ENCODE data around the gene RAB7B.
A peak's percentile ranks its signal among the peaks of the same experiment; 100 is the strongest.

The RAB7B gene

GRCh38 chr1:205963352-205964155, 39.6 kb downstream of the RAB7B start:
- H3K4me3 Mint-ChIP-seq, result no peak overlapping the region
- H3K27ac Mint-ChIP-seq, result peak overlapping the region; percentile 62
- H3K27me3 Mint-ChIP-seq (ENCODE audit: low read depth), result peaks cover 9% of the 10 kb centered on the region
- peaks cover 17% of the 10 kb centered on the region for H3K4me1 Mint-ChIP-seq (ENCODE audit: low read depth)
- H3K36me3 Mint-ChIP-seq (ENCODE audit: low read depth), result no peaks in the 10 kb centered on the region
- H3K9me3 Mint-ChIP-seq, result no peaks in the 10 kb centered on the region

- Mint-ChIP-seq H3K27ac (peak overlapping the region; percentile 36), H3K4me1 (ENCODE audit: low read depth) (peaks cover 17% of the 10 kb centered on the region), H3K4me3 (no peak overlapping the region), H3K27me3 (ENCODE audit: low read depth) (peaks cover 9% of the 10 kb centered on the region), H3K36me3 (ENCODE audit: low read depth) (no peaks in the 10 kb centered on the region), H3K9me3 (no peaks in the 10 kb centered on the region)
Observed at GRCh38 chr1:205962821-205963221, 40.4 kb downstream of the RAB7B start.

DNA sequence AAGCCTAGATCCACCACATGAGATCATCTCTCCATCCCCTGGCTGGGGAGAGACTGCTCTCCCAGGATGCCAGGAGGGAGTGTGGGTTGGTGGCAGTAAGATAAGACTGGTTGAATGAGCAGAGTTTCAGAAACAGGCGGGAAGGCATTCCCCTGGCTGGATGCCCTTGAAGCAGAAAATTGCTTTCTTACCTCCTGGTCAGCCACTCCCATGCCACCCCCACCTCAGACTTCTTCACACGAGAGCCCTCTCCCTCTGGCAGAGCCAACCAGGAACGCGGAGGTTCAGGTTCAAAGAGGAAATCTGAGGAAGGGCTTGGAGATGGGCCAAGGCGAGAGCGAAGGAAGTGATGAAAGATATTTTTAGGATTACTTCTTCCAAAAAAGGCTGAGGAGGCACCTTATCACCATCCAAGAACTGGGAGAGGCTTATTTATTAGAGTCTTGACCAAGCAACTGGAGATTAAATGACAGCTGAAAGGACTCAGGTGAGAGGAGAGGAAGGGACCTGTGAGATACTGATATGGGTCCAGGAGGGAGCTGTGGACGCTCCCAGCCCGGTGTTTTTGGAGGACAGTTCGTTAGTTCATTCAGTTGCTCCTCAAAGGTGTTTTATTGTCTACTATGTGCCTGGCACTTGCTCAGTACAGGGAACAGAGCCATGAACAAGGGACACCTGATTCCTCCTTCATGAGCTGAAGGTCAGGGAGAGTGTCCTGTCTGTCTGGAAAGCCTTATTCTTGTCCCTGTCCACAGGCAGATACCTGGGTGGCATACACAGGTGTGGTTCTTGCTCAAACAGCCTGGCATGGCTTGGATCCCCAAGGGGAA, 41.0 kb downstream of the RAB7B start:
- H3K4me3 Mint-ChIP-seq, result no peak overlapping the region
- no peaks in the 10 kb centered on the region for H3K36me3 Mint-ChIP-seq (ENCODE audit: low read depth)
- H3K27me3 Mint-ChIP-seq (ENCODE audit: low read depth), result peaks cover 12% of the 10 kb centered on the region
- peaks cover 17% of the 10 kb centered on the region for H3K4me1 Mint-ChIP-seq (ENCODE audit: low read depth)
- H3K9me3 Mint-ChIP-seq, result no peaks in the 10 kb centered on the region
- peak overlapping the region; percentile 36 for H3K27ac Mint-ChIP-seq

DNA sequence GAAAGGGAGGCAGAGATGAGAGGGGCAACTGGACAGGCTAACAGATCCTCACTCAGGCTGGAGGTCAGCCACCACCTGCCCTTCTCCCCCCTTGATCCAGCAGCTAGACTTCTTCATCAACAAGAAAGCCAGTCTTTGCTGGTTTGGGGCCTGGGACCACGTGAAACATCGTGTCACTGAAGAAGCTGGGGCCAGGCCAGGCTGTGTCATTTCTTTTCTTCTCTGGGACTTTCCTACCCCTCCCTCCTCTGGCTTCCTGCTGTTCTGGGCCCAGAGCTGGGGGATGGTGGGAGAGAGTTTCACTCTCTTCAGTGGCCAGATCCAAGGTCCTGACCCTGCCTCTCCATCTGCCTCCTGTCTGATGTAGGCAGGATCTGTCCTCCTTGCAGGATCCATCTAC, 41.8 kb downstream of the RAB7B start:
- Mint-ChIP-seq H3K4me3 (no peak overlapping the region), H3K27ac (peak overlapping the region; percentile 88), H3K4me1 (ENCODE audit: low read depth) (peaks cover 17% of the 10 kb centered on the region), H3K36me3 (ENCODE audit: low read depth) (no peaks in the 10 kb centered on the region), H3K9me3 (no peaks in the 10 kb centered on the region), H3K27me3 (ENCODE audit: low read depth) (peaks cover 19% of the 10 kb centered on the region)

DNA sequence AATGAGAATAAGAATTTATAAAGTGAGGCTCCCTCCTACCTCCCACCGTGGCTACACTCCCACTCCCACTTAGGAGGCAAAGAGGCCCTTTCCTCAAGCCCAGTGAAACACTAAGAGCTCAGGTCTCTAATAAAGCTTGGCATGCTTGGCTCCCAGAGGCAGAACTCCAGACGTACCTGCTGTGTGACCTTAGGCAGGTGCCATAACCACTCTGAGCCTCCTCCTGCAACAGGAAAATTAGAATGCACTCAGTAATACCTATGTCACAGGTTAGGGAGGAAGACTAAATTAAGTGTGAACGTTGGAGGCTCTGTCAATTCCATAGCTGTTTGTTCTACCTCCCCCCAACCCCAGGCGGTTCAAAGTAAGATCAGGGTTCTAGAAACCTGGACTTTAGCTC, 43.4 kb downstream of the RAB7B start:
- Mint-ChIP-seq H3K4me1 (ENCODE audit: low read depth) (peaks cover 17% of the 10 kb centered on the region), H3K27ac (no peak overlapping the region), H3K4me3 (no peak overlapping the region), H3K36me3 (ENCODE audit: low read depth) (no peaks in the 10 kb centered on the region), H3K27me3 (ENCODE audit: low read depth) (peaks cover 29% of the 10 kb centered on the region), H3K9me3 (no peaks in the 10 kb centered on the region)

DNA sequence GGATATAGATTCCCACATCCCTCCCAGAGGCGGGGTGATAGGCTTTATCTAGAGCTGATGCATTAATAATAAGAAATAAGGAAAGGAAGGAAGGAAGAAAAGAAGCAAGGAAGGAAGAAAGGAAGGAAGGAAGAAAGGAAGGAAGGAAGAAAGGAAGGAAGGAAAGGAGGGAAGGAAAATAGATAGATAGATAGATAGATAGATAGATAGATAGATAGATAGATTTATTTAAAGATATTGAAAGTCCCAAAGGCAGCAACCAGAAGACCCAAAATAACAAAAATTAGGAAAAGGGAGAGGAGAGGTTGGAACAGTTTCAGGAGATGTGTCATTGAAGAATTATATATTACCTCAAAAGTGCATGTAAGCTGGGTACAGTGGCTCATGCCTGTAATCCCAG, 47.7 kb downstream of the RAB7B start:
- Mint-ChIP-seq H3K27me3 (ENCODE audit: low read depth) (peaks cover 34% of the 10 kb centered on the region), H3K9me3 (no peaks in the 10 kb centered on the region), H3K4me1 (ENCODE audit: low read depth) (peaks cover 5% of the 10 kb centered on the region), H3K36me3 (ENCODE audit: low read depth) (no peaks in the 10 kb centered on the region), H3K4me3 (no peak overlapping the region), H3K27ac (no peak overlapping the region)

- Mint-ChIP-seq H3K27ac (no peak overlapping the region), H3K36me3 (ENCODE audit: low read depth) (no peaks in the 10 kb centered on the region), H3K27me3 (ENCODE audit: low read depth) (peaks cover 34% of the 10 kb centered on the region), H3K9me3 (no peaks in the 10 kb centered on the region), H3K4me3 (no peak overlapping the region), H3K4me1 (ENCODE audit: low read depth) (no peaks in the 10 kb centered on the region)
Observed at GRCh38 chr1:205954819-205955404, 48.3 kb downstream of the RAB7B start.

DNA sequence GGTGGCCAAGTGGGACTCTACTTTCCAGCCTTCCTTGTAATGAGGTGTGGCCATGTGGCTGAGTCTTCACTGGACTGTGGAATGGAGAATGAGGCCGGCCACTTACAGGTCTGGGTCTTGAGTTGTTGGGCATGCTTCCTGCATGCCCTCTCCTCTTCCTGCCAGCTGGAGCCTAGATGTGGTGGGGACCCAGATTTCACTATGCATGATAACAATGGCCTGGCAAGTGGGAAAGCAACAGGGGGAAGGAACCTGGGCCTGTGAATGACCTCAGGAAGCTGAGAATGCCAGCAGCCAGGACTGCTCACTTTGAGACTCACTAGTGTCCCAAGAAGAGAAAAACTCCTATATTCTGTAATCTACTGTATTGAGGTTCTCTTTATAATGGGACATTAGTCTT, 51.4 kb downstream of the RAB7B start:
- H3K27ac Mint-ChIP-seq, result no peak overlapping the region
- no peak overlapping the region for H3K4me3 Mint-ChIP-seq
- no peaks in the 10 kb centered on the region for H3K4me1 Mint-ChIP-seq (ENCODE audit: low read depth)
- H3K9me3 Mint-ChIP-seq, result no peaks in the 10 kb centered on the region
- peaks cover 22% of the 10 kb centered on the region for H3K27me3 Mint-ChIP-seq (ENCODE audit: low read depth)
- no peaks in the 10 kb centered on the region for H3K36me3 Mint-ChIP-seq (ENCODE audit: low read depth)

GRCh38 chr1:205950826-205951549, 52.2 kb downstream of the RAB7B start:
- H3K36me3 Mint-ChIP-seq (ENCODE audit: low read depth), result no peaks in the 10 kb centered on the region
- H3K27me3 Mint-ChIP-seq (ENCODE audit: low read depth), result peaks cover 22% of the 10 kb centered on the region
- H3K4me1 Mint-ChIP-seq (ENCODE audit: low read depth), result no peaks in the 10 kb centered on the region
- H3K9me3 Mint-ChIP-seq, result no peaks in the 10 kb centered on the region
- no peak overlapping the region for H3K27ac Mint-ChIP-seq
- no peak overlapping the region for H3K4me3 Mint-ChIP-seq

GRCh38 chr1:205950280-205950679, 52.9 kb downstream of the RAB7B start:
- Mint-ChIP-seq H3K9me3 (no peaks in the 10 kb centered on the region), H3K36me3 (ENCODE audit: low read depth) (no peaks in the 10 kb centered on the region), H3K4me3 (no peak overlapping the region), H3K4me1 (ENCODE audit: low read depth) (no peaks in the 10 kb centered on the region), H3K27ac (no peak overlapping the region), H3K27me3 (ENCODE audit: low read depth) (peaks cover 21% of the 10 kb centered on the region)

DNA sequence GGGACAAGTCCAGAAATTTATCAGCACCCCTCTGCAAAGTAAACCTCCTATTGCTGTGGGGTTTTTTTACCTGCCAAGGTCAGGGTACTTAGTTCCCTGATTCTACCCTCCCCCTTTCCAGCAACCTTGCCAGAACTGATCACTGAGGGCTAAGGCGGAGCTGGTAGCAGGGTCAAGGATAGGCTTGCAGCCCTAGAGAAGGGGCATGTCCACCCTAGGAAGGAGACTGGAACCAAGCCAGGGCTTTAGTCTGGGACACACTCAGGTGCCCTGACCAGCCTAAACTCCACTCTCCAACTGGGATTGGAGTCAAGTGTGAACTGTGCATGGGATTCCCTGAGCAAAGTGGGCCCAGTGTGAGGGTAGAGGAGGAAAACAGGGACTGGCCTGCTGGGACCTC, 53.4 kb downstream of the RAB7B start:
- no peak overlapping the region for H3K27ac Mint-ChIP-seq
- peaks cover 18% of the 10 kb centered on the region for H3K27me3 Mint-ChIP-seq (ENCODE audit: low read depth)
- H3K9me3 Mint-ChIP-seq, result no peaks in the 10 kb centered on the region
- no peak overlapping the region for H3K4me3 Mint-ChIP-seq
- no peaks in the 10 kb centered on the region for H3K4me1 Mint-ChIP-seq (ENCODE audit: low read depth)
- H3K36me3 Mint-ChIP-seq (ENCODE audit: low read depth), result no peaks in the 10 kb centered on the region

GRCh38 chr1:205948886-205949285, 54.3 kb downstream of the RAB7B start:
- Mint-ChIP-seq H3K36me3 (ENCODE audit: low read depth) (no peaks in the 10 kb centered on the region), H3K27ac (no peak overlapping the region), H3K27me3 (ENCODE audit: low read depth) (peaks cover 16% of the 10 kb centered on the region), H3K9me3 (no peaks in the 10 kb centered on the region), H3K4me1 (ENCODE audit: low read depth) (no peaks in the 10 kb centered on the region), H3K4me3 (no peak overlapping the region)

- Mint-ChIP-seq H3K4me3 (no peak overlapping the region), H3K27ac (no peak overlapping the region), H3K4me1 (ENCODE audit: low read depth) (no peaks in the 10 kb centered on the region), H3K27me3 (ENCODE audit: low read depth) (peaks cover 23% of the 10 kb centered on the region), H3K9me3 (no peaks in the 10 kb centered on the region), H3K36me3 (ENCODE audit: low read depth) (no peaks in the 10 kb centered on the region)
Observed at GRCh38 chr1:205948039-205948438, 55.2 kb downstream of the RAB7B start.

DNA sequence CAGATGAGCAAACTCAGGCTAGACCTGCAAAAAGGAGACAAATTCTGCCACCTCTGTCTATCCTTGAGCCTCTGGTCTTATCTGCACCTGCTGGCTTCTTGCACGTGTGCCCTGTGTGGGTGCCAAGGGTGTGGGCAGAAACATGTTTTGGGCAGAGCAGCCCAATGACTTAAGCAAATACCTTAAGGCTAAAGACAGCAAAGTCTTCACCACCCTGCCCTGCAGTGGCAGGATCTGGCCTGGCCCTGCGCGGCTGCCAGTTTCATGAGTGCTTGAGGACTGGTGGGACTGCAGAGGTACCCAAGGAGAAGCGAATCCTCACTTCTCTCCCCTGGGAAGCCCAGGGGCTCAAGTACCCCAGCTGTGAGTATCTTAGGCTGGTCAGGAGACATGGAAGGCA, 56.2 kb downstream of the RAB7B start:
- H3K27me3 Mint-ChIP-seq (ENCODE audit: low read depth), result peaks cover 25% of the 10 kb centered on the region
- no peaks in the 10 kb centered on the region for H3K9me3 Mint-ChIP-seq
- H3K4me1 Mint-ChIP-seq (ENCODE audit: low read depth), result no peaks in the 10 kb centered on the region
- no peaks in the 10 kb centered on the region for H3K36me3 Mint-ChIP-seq (ENCODE audit: low read depth)
- H3K4me3 Mint-ChIP-seq, result no peak overlapping the region
- H3K27ac Mint-ChIP-seq, result no peak overlapping the region

Measured in T-helper 1 cell treated with Interleukin-12 subunit alpha and Interleukin-12 subunit beta and Interleukin-4 antibody, amounts not matched to agents 30 μg/mL and 1 μg/mL, for 36 hours (primary cell).